K562 (cell line): ENCODE results near the gene SMARCA4. TPM values are rescaled to one million over a fixed set of nuclear protein-coding genes. Genes with fewer than 3 reads are reported as not detected.

Experiments used
- BRF1 ChIP-seq: IDR thresholded peaks from 3 replicates; pipeline ENCODE4 v1.6.1; 2011; ENCODE audit warnings: borderline replicate concordance, mild to moderate bottlenecking; ENCODE audit not compliant: insufficient read length; ENCODE audit errors: extremely low read depth
- CCAR2 ChIP-seq: fragments of 200-400 bp; formaldehyde crosslinking; IDR thresholded peaks from 2 replicates; pipeline ENCODE4 v1.6.1; 2017; ENCODE audit warnings: mild to moderate bottlenecking, low read depth, low read length
- DDX20 ChIP-seq: fragments of 450-650 bp; IDR thresholded peaks from 2 replicates; pipeline ENCODE4 v1.6.1; 2016; ENCODE audit warnings: missing genetic modification characterization, low read depth, mild to moderate bottlenecking, missing compliant biosample characterization, moderate library complexity
- FOXA3 ChIP-seq, 2 experiments: fragments of 450-650 bp in 1 of 2; sonication (generic) in 1 of 2; formaldehyde crosslinking; IDR thresholded peaks in 1 of 2; conservative IDR thresholded peaks in 1 of 2; 2 replicates each; pipeline versions ENCODE4 v1.4.0 to v1.8.0; 2020 to 2022; ENCODE audit warnings: mild to moderate bottlenecking in 2 of 2, missing genetic modification reagents in 1 of 2
- FOXO4 ChIP-seq: fragments of 450-650 bp; formaldehyde crosslinking; IDR thresholded peaks from 2 replicates; pipeline ENCODE4 v1.4.0; 2020; ENCODE audit warnings: mild to moderate bottlenecking, moderate library complexity
- LARP7 ChIP-seq: fragments of 450-650 bp; IDR thresholded peaks from 2 replicates; pipeline ENCODE4 v1.6.1; 2016
- MYNN ChIP-seq, 2 experiments: sonication (generic); formaldehyde crosslinking in 1 of 2; IDR thresholded peaks; 2 replicates each; pipeline versions ENCODE4 v1.5.0 to v1.6.1; 2016 to 2020; ENCODE audit warnings: antibody characterized with exemption in 1 of 2, missing genetic modification reagents in 1 of 2
- POLR2B ChIP-seq: fragments of 450-650 bp; IDR thresholded peaks from 2 replicates; pipeline ENCODE4 v1.6.1; 2018; ENCODE audit warnings: low read depth; ENCODE audit not compliant: partially characterized antibody
- SOX6 ChIP-seq: fragments of 450-650 bp; IDR thresholded peaks from 2 replicates; pipeline ENCODE4 v1.6.1; 2014; ENCODE audit warnings: mild to moderate bottlenecking
- TSHZ1 ChIP-seq: fragments of 250-450 bp; sonication (Bioruptor Pico); IDR thresholded peaks from 2 replicates; pipeline ENCODE4 v1.4.0; 2020; ENCODE audit warnings: mild to moderate bottlenecking, moderate library complexity
- ZBED1 ChIP-seq: IDR thresholded peaks from 2 replicates; pipeline ENCODE4 v1.6.1; 2014
- ZBTB8A ChIP-seq: fragments of 450-650 bp; IDR thresholded peaks from 2 replicates; pipeline ENCODE4 v1.6.1; 2018; ENCODE audit warnings: mild to moderate bottlenecking, moderate library complexity; ENCODE audit not compliant: partially characterized antibody
- ZFP1 ChIP-seq: fragments of 450-650 bp; formaldehyde crosslinking; IDR thresholded peaks from 2 replicates; pipeline ENCODE4 v1.4.0; 2020; ENCODE audit warnings: mild to moderate bottlenecking, mixed read lengths
- ZFPM2 ChIP-seq: fragments of 250-450 bp; sonication (Bioruptor Pico); IDR thresholded peaks from 2 replicates; pipeline ENCODE4 v1.5.1; 2022; ENCODE audit warnings: mild to moderate bottlenecking
- ZKSCAN1 ChIP-seq: fragments of 150-350 bp; IDR thresholded peaks from 2 replicates; pipeline ENCODE4 v1.6.1; 2016; ENCODE audit warnings: low read depth, low read length
- ZNF444 ChIP-seq: fragments of 250-450 bp; sonication (Bioruptor Pico); IDR thresholded peaks from 2 replicates; pipeline ENCODE4 v1.4.0; 2020; ENCODE audit warnings: mild to moderate bottlenecking, moderate library complexity
- ZNF699 ChIP-seq: fragments of 250-450 bp; sonication (Bioruptor Pico); IDR thresholded peaks from 2 replicates; pipeline ENCODE4 v1.8.0; 2021; ENCODE audit warnings: mild to moderate bottlenecking, moderate library complexity; ENCODE audit not compliant: insufficient replicate concordance
- ZNF830 ChIP-seq: fragments of 250-450 bp; sonication (Bioruptor Pico); IDR thresholded peaks from 2 replicates; pipeline ENCODE4 v1.5.0; 2021; ENCODE audit warnings: mild to moderate bottlenecking
- polyA plus RNA-seq, 8 experiments: library from polyadenylated mRNA; depleted of rRNA in 4 of 8; stranded (reverse) in 5 of 8; unstranded in 3 of 8; fragments of >200 nt; fragmentation: Nextera tagmentation in 2 of 8; fragmentation: Illumina TruSeq in 1 of 8; extraction: Ambion mirVana in 2 of 8; extraction: Trizol in 1 of 8; gene quantifications; 2 replicates each; pipeline versions ENCODE4 v1.2.1 to v1.2.3, GENCODE V29; 2011 to 2014; ENCODE audit warnings: inconsistent platforms in 1 of 8, missing spikeins in 1 of 8
- total RNA-seq, 7 experiments: library from RNA; depleted of rRNA in 6 of 7; stranded (reverse); fragments of >200 nt in 6 of 7; fragmentation: Illumina TruSeq in 2 of 7; extraction: Trizol in 2 of 7; gene quantifications; 2 replicates each; pipeline versions ENCODE4 v1.2.1 to v1.2.3, GENCODE V29; 2011 to 2021; ENCODE audit warnings: low replicate concordance in 1 of 7
- TF ChIP-seq, protein P1 (sequence below): fragments of 450-650 bp; IDR thresholded peaks from one replicate; pipeline ENCODE4 v1.6.1; 2018; ENCODE audit warnings: mild to moderate bottlenecking, moderate library complexity; ENCODE audit not compliant: partially characterized antibody
- TF ChIP-seq, protein P2 (sequence below): fragments of 450-650 bp; IDR thresholded peaks from 2 replicates; pipeline ENCODE4 v1.6.1; 2016; ENCODE audit warnings: missing biosample characterization, missing genetic modification characterization

The SMARCA4 gene
- total and polyA plus RNA-seq, 9 of the 15 experiments (the other 6 are each of a cell fraction or from before 2014, with no cell fraction given), result 19.3 to 207 (median 52.1) TPM

- TF ChIP-seq POLR2B, result peak; percentile 97
- no peak for TF ChIP-seq DDX20 (tag)
- no peak for TF ChIP-seq MYNN (IDR thresholded peaks at IDR 0.05)
- no peak for TF ChIP-seq MYNN (CRISPR knock-in tag; IDR thresholded peaks at IDR 0.05)
- TF ChIP-seq, protein P1, sequence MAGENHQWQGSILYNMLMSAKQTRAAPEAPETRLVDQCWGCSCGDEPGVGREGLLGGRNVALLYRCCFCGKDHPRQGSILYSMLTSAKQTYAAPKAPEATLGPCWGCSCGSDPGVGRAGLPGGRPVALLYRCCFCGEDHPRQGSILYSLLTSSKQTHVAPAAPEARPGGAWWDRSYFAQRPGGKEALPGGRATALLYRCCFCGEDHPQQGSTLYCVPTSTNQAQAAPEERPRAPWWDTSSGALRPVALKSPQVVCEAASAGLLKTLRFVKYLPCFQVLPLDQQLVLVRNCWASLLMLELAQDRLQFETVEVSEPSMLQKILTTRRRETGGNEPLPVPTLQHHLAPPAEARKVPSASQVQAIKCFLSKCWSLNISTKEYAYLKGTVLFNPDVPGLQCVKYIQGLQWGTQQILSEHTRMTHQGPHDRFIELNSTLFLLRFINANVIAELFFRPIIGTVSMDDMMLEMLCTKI, result no peak
- no peak for TF ChIP-seq ZNF444 (CRISPR knock-in tag)
- TF ChIP-seq FOXO4 (CRISPR knock-in tag), result no peak
- TF ChIP-seq ZNF699, result no peak
- no peak for TF ChIP-seq TSHZ1 (CRISPR knock-in tag)
- TF ChIP-seq, protein P2, sequence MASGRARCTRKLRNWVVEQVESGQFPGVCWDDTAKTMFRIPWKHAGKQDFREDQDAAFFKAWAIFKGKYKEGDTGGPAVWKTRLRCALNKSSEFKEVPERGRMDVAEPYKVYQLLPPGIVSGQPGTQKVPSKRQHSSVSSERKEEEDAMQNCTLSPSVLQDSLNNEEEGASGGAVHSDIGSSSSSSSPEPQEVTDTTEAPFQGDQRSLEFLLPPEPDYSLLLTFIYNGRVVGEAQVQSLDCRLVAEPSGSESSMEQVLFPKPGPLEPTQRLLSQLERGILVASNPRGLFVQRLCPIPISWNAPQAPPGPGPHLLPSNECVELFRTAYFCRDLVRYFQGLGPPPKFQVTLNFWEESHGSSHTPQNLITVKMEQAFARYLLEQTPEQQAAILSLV, result no peak
- no peak for TF ChIP-seq FOXA3 (CRISPR knock-in tag; conservative IDR thresholded peaks at IDR 0.05 in 1 of 2, IDR thresholded peaks at IDR 0.05 in 1 of 2)
- TF ChIP-seq ZFPM2 (CRISPR knock-in tag), result no peak
- TF ChIP-seq ZBTB8A, result no peak
- TF ChIP-seq BRF1, result no peak
- TF ChIP-seq ZNF830 (CRISPR knock-in tag), result no peak
- peak; percentile 96 for TF ChIP-seq ZBED1
- TF ChIP-seq CCAR2, result no peak
- TF ChIP-seq LARP7, result no peak
- TF ChIP-seq ZFP1 (CRISPR knock-in tag), result no peak
- TF ChIP-seq ZKSCAN1, result peak; percentile 25; the same call in 1 of the 2 replicates
- TF ChIP-seq SOX6, result peak; percentile 58; the same call in 1 of the 2 replicates
Observed at GRCh38 chr19:11089254-11090013, 128.6 kb downstream of the SMARCA4 start, which contains the start of gene LDLR (continued).
